ENCODE results near the gene PRLH.

Gene PRLH

GRCh38 chr2:237565974-237566373 lies 400 bp upstream of the PRLH start:
- DNase-seq (ENCODE audit: low spot score), result no peak

GRCh38 chr2:237567276-237568029 lies 1.1 kb downstream of the PRLH start:
- peak; percentile 39 for DNase-seq (ENCODE audit: low spot score)

GRCh38 chr2:237568121-237568660 lies 1.8 kb downstream of the PRLH start:
- DNase-seq (ENCODE audit: low spot score), result no peak

- no peak for DNase-seq (ENCODE audit: low spot score)
These were observed 2.7 kb downstream of the PRLH start for GRCh38 chr2:237569041-237569440.

GRCh38 chr2:237569896-237570295 lies 3.5 kb downstream of the PRLH start:
- DNase-seq (ENCODE audit: low spot score), result no peak

- no peak for DNase-seq (ENCODE audit: low spot score)
These were observed 4.5 kb downstream of the PRLH start for GRCh38 chr2:237570776-237571335.

- DNase-seq (ENCODE audit: low spot score), result no peak
These were observed 5.2 kb downstream of the PRLH start for GRCh38 chr2:237571551-237571950.

GRCh38 chr2:237572021-237572741 lies 5.8 kb downstream of the PRLH start:
- DNase-seq (ENCODE audit: low spot score), result peak; percentile 84

- no peak for DNase-seq (ENCODE audit: low spot score)
These were observed 6.3 kb downstream of the PRLH start for GRCh38 chr2:237572742-237573101.

- no peak for DNase-seq (ENCODE audit: low spot score)
These were observed 7.5 kb downstream of the PRLH start for GRCh38 chr2:237573721-237574415.

- no peak for DNase-seq (ENCODE audit: low spot score)
These were observed 8.1 kb downstream of the PRLH start for GRCh38 chr2:237574467-237574866.

- DNase-seq (ENCODE audit: low spot score), result no peak
These were observed 8.8 kb downstream of the PRLH start for GRCh38 chr2:237574894-237575868.

GRCh38 chr2:237575869-237576862 lies 9.8 kb downstream of the PRLH start:
- no peak for DNase-seq (ENCODE audit: low spot score)

- DNase-seq (ENCODE audit: low spot score), result no peak
These were observed 10.6 kb downstream of the PRLH start for GRCh38 chr2:237576974-237577373.

- no peak for DNase-seq (ENCODE audit: low spot score)
These were observed 11.1 kb downstream of the PRLH start for GRCh38 chr2:237577458-237577857.

- no peak for DNase-seq (ENCODE audit: low spot score)
These were observed 11.8 kb downstream of the PRLH start for GRCh38 chr2:237577956-237578870.

- no peak for DNase-seq (ENCODE audit: low spot score)
These were observed 15.0 kb downstream of the PRLH start for GRCh38 chr2:237581326-237581725.
